HG03045 (cell line): ENCODE data around the gene UGT1A8.
"Not testable (repeated sequence)": the region's sequence is repeated elsewhere in the genome, so short reads cannot be mapped to it uniquely, and the experiment has no call there.

Experiments
- ATAC-seq: cut with Tn5 transposase; IDR thresholded peaks from one replicate; pipeline ENCODE4 v1.9.1; 2021; ENCODE audit warnings: mild to moderate bottlenecking, moderate library complexity; ENCODE audit not compliant: unreplicated experiment

The UGT1A8 gene

GRCh38 chr2:233711312-233712008 lies 94.0 kb downstream of the UGT1A8 start:
- no peak for ATAC-seq

GRCh38 chr2:233712611-233713261 lies 95.3 kb downstream of the UGT1A8 start, which contains the start of gene UGT1A5:
TSS of gene UGT1A5 (plus strand) at chr2:233712907. CDS start at chr2:233712992, 85 bp downstream.
- no peak for ATAC-seq

- no peak for ATAC-seq
Measured at GRCh38 chr2:233713262-233713615, 95.8 kb downstream of the UGT1A8 start.

GRCh38 chr2:233714121-233714520 lies 96.7 kb downstream of the UGT1A8 start:
- no peak for ATAC-seq

GRCh38 chr2:233718552-233718951 lies 101.1 kb downstream of the UGT1A8 start, which contains the start of gene UGT1A4:
TSS of gene UGT1A4 (plus strand) at chr2:233718736. CDS start at chr2:233718821, 85 bp downstream.
- no peak for ATAC-seq

- no peak for ATAC-seq
Measured at GRCh38 chr2:233728723-233729301, 111.4 kb downstream of the UGT1A8 start, which contains the start of gene UGT1A3. TSS of gene UGT1A3 (plus strand) at chr2:233729042. CDS start at chr2:233729127, 85 bp downstream.

- not testable (repeated sequence) for ATAC-seq
Measured at GRCh38 chr2:233736868-233737653, 119.6 kb downstream of the UGT1A8 start.

- ATAC-seq = no peak
Measured at GRCh38 chr2:233740870-233741269, 123.4 kb downstream of the UGT1A8 start.

- no peak for ATAC-seq
Measured at GRCh38 chr2:233743464-233744259, 126.2 kb downstream of the UGT1A8 start.

GRCh38 chr2:233745073-233745755 lies 127.8 kb downstream of the UGT1A8 start:
- ATAC-seq = no peak

- ATAC-seq = not testable (repeated sequence)
Measured at GRCh38 chr2:233745838-233746237, 128.4 kb downstream of the UGT1A8 start.

GRCh38 chr2:233746475-233747282 lies 129.2 kb downstream of the UGT1A8 start:
- ATAC-seq = no peak

GRCh38 chr2:233747283-233747544 lies 129.8 kb downstream of the UGT1A8 start:
- no peak for ATAC-seq

GRCh38 chr2:233750689-233751088 lies 133.3 kb downstream of the UGT1A8 start:
- not testable (repeated sequence) for ATAC-seq

GRCh38 chr2:233751212-233752009 lies 134.0 kb downstream of the UGT1A8 start:
- not testable (repeated sequence) for ATAC-seq

GRCh38 chr2:233754872-233755611 lies 137.6 kb downstream of the UGT1A8 start:
- ATAC-seq = no peak

GRCh38 chr2:233756429-233757081 lies 139.1 kb downstream of the UGT1A8 start:
- no peak for ATAC-seq
